GM21367 (cell line): Measurements from ENCODE around the gene RIPOR3.
"Not testable (repeated sequence)": the region's sequence is repeated elsewhere in the genome, so short reads cannot be mapped to it uniquely, and the experiment has no call there.

ENCODE experiments used
- ATAC-seq: cut with Tn5 transposase; IDR thresholded peaks from one replicate; pipeline ENCODE4 v1.9.1; 2021; ENCODE audit not compliant: unreplicated experiment

Gene RIPOR3

DNA sequence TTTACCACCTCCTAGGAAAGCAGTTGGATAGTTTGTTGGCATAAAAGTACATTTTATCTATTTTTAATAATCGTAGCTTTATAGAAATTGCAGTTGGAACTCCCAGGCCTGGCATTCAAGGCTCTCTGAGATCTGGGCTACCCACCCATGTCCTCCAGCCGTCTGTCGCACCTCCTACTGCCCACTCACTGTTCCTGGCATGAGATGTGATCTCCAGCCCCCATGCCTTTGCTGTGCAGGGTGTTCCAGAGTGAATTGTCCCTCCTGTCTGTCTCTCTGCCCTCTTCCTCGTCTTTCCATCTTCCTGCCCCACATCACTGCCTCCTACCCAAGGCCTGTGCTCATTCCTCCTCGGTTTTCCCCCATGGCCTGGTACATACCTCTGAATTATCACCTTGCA, 130.5 kb downstream of the RIPOR3 start:
- no peak for ATAC-seq

DNA sequence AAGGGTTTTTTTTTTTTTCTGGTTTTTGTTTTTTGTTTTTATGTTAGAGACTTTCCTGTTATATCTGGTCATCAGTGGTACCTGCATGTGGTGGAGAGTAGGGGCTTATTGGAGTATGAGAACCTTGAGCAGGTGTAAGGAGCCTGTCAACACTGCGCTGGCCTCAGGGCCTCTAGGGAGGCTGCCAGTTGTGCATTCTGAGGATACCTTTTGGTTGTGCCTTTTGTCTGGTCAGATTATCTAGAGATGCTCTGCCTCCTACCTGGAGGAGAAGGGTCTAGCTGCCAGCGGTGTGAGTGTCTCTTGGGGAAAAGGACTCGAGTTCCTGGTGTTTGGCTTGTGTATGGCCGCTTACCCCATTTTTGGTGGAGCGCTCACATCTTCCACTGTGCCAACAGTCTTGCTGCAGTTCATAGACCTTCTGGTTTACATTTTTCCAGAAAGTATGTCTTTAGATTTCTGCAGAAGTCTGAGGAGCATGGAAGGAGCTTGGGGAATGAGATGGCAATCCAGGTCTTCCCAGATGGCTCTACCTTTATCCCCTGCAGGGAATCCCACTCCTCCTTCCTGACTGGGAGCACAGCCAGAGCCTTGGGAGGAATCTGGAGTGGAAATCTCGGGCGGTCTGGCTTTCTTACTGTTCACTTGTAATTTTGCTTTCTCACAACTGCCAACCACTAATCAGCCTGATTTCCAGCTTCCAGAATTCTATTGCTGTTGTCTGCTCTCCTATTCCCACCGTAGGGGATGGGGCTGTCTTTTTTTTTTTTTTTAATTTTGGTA, 131.3 kb downstream of the RIPOR3 start:
- ATAC-seq = no peak

DNA sequence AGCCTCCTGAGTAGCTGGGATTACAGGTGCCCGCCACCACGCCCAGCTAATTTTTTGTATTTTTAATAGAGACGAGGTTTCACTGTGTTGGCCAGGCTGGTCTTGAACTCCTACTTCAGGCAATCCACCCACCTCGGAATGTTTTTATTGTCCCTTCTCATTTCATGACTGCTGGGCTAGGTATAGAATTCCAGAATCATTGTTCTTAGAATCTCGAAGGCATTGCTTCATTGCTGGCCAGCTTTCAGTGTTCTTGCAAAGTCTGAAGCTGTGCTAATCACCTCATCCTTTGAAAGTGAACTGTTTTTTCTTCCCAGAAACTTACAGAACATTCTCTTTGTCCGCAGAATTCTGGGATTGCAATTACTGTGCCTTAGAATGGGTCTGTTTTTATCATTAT, 132.2 kb downstream of the RIPOR3 start:
- ATAC-seq = no peak

DNA sequence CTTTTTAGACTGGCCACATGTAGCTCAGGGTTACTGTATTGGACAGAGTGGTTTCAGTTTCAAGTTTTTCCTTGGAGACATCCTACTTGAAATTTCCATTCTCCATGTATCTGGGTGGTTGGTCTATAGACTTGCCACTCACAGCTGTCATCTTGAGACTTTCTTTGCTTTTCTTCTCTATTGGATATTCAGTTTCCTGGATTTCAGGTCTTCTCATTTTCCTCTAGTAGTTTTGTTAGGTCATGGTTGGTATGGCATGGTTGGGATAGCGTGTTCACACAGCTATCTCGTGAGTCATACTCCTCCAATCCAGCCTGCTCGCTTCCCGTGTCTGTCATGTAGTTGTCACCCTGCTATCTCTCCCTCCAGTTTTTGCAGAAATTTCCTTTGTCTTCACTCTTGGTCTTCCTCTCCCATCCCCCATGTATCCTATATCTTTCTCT, 132.8 kb downstream of the RIPOR3 start:
- no peak for ATAC-seq

DNA sequence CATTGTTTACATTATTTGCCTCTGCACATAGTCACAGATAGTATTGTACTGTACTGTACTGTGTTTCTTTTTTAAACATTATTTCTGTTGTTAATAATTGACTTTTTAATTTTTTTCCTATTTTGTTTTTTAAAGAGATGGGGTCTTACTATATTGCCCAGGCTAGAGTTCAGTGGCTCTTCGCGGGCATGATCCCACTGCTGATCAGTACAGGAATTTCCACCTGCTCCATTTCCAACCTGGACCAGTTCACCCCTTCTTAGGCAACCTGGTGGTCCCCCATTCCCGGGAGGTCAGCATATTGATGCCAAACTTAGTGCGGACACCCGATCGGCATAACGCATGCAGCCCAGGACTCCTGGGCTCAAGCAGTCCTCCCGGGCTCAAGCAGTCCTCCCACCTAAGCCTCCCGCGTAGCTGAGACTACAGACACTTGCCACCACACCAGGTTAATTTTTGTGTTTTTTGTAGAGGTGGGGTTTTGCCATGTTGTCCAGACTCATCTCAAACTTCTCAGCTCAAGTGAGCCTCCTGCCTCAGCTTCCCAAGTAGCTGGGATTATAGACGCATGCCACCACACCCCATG, 133.7 kb downstream of the RIPOR3 start:
- no peak for ATAC-seq

DNA sequence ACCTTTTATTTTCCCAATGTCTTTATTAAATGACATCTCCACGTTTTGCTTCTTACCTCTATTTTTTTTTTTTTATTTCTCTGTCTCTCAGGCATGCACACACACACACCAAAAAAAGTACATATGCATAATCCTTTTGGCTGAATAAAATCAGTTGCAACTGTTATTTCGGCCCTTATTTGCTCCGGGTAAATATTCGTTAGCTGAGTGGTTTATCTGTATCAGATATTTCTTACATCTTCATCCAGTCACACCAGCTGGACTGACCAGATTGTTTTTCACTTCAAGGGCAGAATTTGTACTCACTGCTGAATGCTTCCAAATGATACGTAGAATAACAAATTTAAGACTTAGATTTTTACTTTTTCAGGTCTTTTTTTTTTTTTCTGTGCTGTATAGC, 135.7 kb downstream of the RIPOR3 start:
- no peak for ATAC-seq

DNA sequence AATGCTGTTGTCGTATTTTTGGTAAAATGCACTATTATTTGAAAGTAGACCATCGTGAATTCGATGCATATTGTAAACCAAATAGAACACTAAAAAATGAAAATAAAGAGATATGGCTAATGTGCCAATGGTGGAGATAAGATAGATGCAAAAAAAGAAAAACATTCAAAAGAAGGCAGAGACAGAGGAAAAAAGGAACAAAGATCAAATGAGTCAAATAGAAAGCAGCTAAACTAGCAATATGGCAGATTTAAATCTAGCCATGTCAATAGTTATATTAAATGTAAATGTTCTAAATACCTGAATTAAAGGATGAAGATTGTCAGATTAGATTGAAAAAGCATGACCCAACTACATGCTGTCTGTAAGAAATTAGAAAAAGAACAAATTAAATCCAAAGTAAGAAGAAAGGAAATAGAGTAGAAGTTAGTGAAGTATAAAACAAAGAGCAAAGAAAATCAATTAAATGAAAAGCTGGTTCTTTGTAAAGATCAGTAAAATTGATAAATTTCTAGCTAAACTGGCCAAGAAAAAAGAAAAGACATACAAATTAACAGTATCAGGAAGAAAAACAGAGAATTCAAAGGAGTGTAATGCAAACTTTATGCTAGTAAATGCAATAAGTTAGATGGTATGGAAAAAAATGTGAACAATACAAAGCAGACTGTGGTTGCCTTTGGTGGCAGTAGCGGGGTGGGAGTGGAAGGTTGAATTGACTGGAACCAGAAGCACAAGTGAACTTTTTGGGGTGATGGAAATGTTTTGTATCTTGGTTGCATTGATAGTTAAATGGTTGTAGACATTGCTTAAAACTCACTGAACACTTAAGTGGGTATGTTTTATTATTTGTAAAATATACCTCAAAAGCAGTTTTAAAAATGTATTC, 136.4 kb downstream of the RIPOR3 start:
- no peak for ATAC-seq

DNA sequence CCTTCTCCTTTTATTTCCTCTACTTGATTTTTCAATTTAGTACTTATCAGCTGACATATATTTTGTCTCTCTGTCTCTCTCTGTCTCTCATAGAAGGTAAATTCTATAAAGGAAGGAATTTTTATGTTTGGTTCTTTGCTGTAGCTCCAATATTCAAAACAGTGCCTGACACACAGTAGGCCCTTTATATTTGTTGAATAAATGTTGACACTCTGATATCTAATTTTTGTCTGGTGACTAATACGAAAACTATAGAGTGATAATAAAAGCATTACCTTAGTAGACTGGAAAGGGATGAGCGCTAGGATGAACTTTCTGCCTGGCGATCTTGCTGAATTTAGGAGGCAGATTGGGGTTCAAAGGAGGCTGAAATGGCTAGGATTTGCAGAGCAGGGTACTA, 138.4 kb downstream of the RIPOR3 start:
- no peak for ATAC-seq

DNA sequence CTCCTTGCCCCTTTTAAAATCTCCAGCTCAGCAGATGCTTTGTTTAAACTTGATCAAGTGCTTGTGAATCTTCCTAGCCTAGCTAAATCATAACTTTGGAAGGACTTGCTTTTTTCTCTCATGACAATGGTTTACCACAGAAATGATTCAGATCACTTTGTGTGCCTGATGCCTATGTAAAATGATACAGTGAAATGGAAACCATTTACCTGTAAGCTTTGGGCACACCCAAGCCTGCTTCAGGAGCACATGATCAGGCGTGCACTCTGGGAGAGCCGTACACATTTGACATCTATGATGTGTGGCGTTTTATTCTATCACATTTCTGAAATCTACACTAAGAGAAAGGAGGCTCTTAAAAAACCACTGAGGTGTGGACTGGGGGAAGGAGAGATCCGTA, 140.1 kb downstream of the RIPOR3 start:
- ATAC-seq = no peak

DNA sequence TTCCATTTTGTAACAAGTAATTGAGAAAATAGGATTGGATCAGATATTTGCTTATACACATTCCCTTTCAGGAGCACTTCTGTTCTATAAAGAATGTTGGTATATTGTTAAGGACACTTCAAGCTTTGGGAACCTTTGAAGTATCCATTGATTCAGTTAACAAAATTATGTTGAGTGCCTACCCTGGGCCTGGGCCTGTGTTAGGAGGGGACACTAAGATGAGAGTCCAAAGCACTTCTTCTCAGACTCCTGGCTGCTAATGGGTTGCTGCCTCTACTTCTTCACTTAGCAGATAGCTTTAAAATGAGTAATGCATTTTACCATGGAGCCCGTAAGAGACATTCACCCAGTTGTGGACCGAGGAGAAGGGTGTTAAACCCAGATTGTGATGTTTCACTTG, 140.8 kb downstream of the RIPOR3 start:
- ATAC-seq = no peak

DNA sequence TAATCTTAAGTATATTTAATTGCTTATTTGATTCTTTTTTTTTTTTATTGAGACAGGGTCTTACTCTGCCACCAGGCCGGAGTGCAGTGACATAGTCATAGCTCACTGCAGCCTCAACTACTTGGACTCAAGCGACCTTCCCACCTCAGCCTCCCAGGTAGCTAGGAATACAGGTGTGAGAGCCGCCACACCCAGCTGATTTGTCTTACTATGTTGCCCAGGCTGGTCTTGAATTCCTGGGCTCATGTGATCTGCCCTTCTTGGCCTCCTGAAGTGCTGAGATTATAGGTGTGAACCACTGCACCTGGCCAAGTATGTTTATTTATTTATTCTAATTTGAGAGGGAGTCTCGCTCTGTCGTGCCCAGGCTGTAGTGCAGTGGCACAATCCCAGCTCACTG, 142.9 kb downstream of the RIPOR3 start:
- ATAC-seq = no peak

DNA sequence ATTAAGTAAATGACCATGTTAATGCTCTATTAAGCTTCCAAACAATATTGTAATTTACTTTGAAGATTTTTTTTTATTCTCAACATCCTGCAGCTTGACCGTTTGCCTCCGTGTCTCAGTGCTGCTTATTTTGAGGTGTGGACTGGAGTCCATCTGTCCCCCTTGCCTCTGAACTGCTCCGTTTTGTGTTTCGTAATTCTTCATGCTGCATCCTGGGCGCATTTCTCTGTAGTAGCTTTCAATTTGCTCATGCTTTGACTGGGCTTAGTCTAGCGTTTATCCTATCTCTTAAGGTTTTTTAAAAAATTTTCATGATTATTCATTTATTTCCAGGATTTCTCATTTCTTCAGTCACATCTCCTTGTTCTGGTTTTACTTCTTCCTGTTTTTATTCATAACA, 143.4 kb downstream of the RIPOR3 start:
- ATAC-seq = no peak

DNA sequence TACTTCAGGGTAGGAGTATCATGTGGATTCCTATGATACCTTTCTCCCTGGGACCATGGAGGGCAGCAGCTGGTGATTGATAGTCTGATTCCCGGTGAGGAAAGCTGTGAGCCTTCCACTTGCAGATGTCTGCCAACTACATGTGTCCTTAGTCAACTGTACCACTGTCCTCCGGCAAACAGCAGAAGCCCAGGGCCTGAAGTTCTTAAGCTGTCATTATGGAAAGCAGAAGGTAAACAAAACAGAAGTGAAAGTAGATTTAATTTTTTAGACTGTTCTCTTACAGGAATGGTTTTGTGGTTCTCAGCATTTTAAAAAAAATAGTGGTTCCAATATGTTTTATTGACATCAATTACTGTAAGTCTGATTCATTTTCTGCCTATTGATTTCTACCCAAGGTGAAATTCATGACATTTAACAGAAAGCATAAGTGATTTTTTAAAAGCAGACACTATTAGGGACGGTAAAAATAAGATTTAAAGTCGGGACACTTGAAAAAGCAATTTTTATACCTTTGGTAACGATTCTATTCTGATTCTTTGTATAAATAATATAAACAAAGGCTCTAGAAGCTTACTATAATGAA, 144.5 kb downstream of the RIPOR3 start:
- ATAC-seq = peak; percentile 34

DNA sequence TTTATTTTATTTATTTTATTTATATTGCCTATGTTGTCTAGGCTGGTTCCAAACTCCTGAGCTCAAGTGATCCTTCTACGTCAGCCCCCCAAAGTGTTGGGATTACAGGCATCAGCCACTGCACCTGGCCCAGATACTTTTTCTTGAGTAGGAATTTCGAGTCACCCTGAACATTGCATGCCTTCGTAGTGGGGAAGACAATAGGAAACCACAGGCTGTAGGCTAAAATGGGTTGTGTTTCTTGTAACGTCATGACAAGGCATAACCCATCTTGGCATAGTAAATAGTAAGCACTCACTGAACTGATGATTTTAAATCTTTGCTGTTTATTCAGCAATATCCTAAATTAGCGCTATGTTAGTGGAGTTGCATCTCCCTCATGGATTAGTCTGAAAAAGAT, 146.2 kb downstream of the RIPOR3 start:
- no peak for ATAC-seq

DNA sequence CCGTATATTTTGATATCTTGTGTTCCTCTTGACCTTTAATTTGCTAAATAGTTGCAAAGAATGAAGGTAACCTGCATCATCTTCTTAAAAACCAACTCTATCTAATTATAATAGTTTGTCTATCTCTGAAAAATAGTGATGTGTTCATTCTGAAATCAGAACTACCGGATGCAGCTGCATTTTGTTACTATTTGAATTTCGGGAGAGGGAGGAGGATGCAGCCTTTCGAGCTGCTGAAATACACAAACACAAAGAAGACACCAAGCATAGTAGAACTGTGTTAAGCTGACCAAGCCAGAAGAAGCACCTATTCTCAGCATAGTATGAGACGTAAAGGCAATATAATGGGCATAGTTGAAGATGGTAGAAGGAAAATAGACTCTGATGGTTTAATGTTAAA, 148.0 kb downstream of the RIPOR3 start:
- no peak for ATAC-seq

DNA sequence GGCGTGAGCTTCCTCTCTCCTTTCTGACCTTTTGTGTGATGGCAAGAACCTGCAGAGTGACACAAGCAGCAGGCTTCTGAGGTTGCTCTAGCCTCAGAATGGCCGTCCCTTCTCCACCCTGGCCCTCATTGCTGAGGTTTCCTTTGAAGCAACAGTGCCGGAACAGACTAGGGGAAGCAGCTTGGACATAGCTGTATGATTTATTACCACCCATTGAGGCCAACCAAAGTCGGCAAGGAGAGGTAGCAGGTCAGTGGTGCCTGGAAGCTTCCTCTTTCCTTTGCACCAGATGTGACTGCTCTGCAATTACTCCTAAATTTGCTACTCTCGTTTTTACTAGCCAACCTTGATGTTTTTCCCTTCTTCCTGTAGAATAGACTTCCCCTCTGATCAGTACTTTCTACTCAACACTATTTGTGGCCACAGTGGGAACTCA, 149.7 kb downstream of the RIPOR3 start:
- peak; percentile 43 for ATAC-seq

DNA sequence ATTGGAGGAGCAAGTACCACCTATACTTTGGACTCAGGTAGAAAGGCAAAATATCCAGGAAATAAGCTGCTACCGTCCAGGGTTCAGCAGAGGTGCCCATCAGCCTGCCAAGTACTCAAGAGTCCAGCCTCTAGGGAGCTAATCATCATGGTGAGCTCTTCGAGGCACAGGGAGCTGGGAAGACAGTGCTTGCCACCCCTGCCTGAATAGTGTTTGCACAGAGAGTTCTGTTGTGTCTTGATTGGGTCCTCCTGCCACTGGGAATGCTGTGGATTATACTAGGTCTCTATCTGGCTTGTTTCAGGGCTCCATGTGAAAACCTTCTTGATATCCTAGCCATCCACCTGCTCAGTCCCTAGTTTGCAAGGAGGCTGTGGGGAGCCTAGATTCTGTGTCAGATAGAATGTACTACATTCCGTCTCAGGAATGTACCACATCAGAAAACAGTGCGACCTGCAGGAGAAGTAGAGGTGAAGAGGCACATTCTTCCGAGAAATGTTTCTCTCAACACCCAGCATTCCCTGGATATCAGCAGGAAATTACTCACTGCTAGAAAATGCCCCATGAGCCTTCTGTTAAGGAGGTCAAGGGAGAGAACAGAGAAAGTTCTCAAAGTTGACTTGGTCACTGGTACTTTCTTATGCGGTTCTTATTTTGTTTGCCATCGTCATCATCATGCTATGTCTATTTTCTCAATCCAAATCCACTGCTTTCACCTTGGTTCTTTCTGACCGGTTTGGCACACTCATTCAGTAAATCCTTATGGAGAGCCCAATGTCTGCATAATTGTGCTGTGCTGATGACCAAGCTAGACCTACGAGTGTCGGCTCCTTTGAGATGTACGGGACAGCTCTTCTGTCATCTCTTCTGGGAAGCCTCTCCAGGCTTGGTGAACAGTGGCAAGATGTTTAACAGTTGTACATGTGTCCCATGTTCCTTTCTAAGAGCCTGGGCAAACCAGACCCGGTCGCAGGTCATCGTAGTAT, 150.4 kb downstream of the RIPOR3 start:
- peak; percentile 11 for ATAC-seq

DNA sequence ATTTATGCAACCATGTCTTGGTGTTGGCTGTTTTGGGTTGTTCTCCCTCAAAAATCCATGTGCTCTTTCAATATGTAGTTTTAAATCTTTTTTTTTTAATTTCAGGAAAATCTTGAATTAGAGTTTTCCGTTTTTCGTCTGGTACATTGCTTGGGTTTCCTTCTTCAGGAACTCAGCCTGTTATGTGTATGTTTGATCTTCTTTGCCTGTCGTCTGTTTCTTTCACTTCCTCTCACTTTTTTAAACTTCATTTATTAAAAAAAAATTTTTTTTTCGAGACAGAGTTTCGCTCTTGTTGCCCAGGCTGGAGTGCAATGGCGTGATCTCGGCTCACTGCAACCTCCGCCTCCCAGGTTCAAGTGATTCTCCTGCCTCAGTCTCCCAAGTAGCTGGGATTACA, 151.5 kb downstream of the RIPOR3 start:
- not testable (repeated sequence) for ATAC-seq

DNA sequence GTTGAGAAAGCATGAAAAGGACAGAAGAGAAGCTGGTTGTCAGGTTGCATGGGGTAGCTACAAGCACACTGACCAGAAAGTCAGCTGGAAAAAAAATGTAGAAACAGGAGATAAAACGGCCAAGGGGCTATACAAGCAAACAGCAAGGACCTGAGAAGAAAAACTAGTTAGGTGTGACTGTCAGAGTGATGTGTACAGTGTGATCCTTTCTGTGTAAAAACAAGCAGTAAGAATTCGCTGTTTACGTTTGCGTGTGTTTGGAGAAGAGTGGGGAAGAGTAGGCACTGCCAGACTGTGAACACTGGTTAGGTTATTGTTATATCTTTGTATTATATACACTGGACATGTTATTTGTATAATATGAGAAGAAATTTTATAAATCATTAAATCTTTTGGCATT, 153.1 kb downstream of the RIPOR3 start:
- ATAC-seq = no peak

DNA sequence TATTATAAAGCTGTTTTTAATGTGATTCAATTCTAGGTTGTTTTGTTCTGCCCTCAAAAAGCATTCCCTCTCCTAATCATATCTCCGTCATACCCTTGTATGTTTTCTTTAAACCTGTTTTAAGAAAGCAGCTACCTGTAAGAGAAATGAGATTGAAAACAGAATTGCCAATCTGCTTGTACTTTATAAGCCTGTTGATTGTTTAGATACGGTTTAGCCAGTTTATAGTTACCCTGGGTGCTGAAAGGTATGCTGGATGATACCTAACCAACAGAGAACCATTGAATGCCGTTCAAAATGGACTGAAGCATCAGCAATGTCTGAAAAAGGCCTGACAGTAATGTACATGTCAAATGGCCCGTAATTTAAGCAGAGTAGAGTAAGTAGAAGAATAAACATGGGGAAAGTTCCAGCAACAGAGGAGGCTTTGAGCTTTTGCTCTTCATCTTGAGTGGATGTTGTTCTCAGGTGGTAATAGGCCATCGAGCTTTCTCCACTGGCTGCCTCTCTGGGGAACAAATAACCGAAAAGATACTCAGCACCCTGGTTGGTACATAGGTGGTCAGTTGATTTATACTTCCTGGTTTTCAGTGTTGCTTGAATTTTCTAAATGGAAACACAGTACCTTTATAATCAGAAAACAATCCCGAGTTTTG, 153.7 kb downstream of the RIPOR3 start:
- ATAC-seq = no peak
